Activated CD4-positive, alpha-beta T cell treated with anti-CD3 and anti-CD28 coated beads, Interleukin-2, amount 10 ng/mL, durations not matched to agents 24 days and 14 days (primary cell): ENCODE data around the gene ANP32A. TPM values are rescaled to one million over a fixed set of nuclear protein-coding genes. Genes with fewer than 3 reads are reported as not detected.
A peak's percentile ranks its signal among the peaks of the same experiment; 100 is the strongest.
"Not testable (repeated sequence)": the region's sequence is repeated elsewhere in the genome, so short reads cannot be mapped to it uniquely, and the experiment has no call there.

Source experiments
- DNase-seq: peaks from one replicate; pipeline ENCODE4 v3.0.0; 2022
- H3K27ac Mint-ChIP-seq: one replicate; pipeline ENCODE4 v1.8.0; 2022; ENCODE audit warnings: mild to moderate bottlenecking, mixed read lengths
- H3K27me3 Mint-ChIP-seq: one replicate; pipeline ENCODE4 v1.8.0; 2022; ENCODE audit warnings: mixed read lengths
- H3K36me3 Mint-ChIP-seq: one replicate; pipeline ENCODE4 v1.8.0; 2022; ENCODE audit warnings: low read depth, mild to moderate bottlenecking, mixed read lengths
- H3K4me1 Mint-ChIP-seq: one replicate; pipeline ENCODE4 v1.8.0; 2021; ENCODE audit warnings: mixed read lengths
- H3K4me3 Mint-ChIP-seq: one replicate; pipeline ENCODE4 v1.8.0; 2022; ENCODE audit warnings: mild to moderate bottlenecking, moderate library complexity, mixed read lengths
- H3K9me3 Mint-ChIP-seq: one replicate; pipeline ENCODE4 v1.8.0; 2021; ENCODE audit warnings: mixed read lengths
- intact Hi-C: fragments of 100-400 bp; cut with micrococcal nuclease; formaldehyde crosslinking; loops from one replicate; pipeline ENCODE4 v1.15.1; 2023
- total RNA-seq: library from RNA; stranded (reverse); gene quantifications from 2 replicates; pipeline ENCODE4 v1.2.3, GENCODE V29; 2022

The ANP32A gene
- total RNA-seq, 1 donor from 2014 or later = 280 TPM

DNA sequence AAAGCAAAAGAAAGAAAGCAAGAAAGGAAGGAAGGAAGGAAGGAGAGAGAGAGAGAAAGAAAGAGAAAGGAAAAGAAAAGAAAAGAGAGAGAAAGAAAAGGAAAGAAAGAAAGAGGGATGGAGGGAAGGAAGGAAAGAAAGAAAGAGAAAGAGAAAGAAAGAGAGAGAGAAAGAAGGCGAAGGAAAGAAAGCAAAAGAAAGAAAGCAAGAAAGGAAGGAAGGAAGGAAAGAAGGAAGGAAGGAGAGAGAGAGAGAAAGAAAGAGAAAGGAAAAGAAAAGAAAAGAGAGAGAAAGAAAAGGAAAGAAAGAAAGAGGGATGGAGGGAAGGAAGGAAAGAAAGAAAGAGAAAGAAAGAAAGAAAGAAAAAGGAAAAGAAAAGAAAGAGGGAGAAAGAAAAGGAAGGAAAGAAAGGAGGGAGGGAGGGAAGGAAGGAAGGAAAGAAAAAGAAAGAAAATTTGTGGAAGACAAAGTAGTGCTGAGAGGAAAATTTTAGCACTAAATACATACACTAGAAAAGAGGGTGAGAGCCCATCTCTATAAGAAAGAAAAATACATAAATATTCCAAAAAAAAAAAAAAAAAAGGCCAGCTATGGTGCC lies 60.6 kb downstream of the ANP32A start:
- H3K27me3 Mint-ChIP-seq = peaks cover 33% of the 10 kb centered on the region
- DNase-seq, intact Hi-C loops, H3K4me3 Mint-ChIP-seq, H3K4me1 Mint-ChIP-seq, H3K9me3 Mint-ChIP-seq, H3K36me3 Mint-ChIP-seq, H3K27ac Mint-ChIP-seq: not testable (repeated sequence)

DNA sequence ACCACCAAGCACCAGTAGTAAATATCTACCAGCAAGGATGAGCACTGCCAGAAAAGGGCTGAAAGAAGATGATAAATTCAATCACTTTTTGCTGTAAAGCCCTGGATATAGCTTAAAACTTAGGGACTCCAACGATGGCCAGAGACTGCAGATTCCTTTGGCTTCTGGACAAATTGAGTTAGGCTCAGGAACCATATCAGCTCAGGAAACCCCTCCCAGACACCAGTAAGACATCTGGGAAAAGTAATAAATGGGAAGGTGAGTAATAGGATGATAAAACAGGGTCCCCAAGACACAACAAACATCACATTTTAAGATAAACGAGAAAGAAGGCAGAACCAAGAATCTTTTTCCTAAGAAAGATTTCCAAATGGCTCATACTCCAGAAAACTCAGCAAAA lies 65.0 kb downstream of the ANP32A start:
- Mint-ChIP-seq H3K4me1 (peaks cover 13% of the 10 kb centered on the region), H3K36me3 (peaks cover 1% of the 10 kb centered on the region), H3K27me3 (peaks cover 7% of the 10 kb centered on the region), H3K4me3 (no peak overlapping the region), H3K27ac (no peak overlapping the region), H3K9me3 (no peaks in the 10 kb centered on the region)
- no peak for DNase-seq
- intact Hi-C loops = no loop called here

DNA sequence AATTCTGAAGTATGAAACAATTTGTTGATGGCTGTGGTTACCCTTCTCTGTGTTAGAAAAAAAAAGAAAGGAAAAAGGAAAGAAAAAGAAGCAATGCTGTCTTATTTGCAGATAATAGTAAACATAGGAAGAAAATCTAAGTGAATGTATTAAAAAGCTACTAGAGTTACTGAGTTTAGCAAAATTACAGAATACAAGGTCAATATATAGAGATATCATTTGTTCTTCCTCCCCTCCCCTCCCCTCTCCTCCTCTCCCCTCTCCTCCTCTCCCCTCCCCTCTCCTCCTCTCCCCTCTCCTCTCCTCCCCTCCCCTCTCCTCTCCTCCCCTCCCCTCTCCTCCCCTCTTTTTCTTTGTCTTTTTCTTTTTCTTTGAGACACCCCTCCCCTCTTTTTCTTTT lies 69.1 kb downstream of the ANP32A start:
- H3K4me1 Mint-ChIP-seq = peaks cover 11% of the 10 kb centered on the region
- no peak for DNase-seq
- no peaks in the 10 kb centered on the region for H3K9me3 Mint-ChIP-seq
- H3K27ac Mint-ChIP-seq = no peak overlapping the region
- H3K4me3 Mint-ChIP-seq = no peak overlapping the region
- peaks cover 4% of the 10 kb centered on the region for H3K27me3 Mint-ChIP-seq
- H3K36me3 Mint-ChIP-seq = peaks cover 1% of the 10 kb centered on the region
- intact Hi-C loops = no loop called here

DNA sequence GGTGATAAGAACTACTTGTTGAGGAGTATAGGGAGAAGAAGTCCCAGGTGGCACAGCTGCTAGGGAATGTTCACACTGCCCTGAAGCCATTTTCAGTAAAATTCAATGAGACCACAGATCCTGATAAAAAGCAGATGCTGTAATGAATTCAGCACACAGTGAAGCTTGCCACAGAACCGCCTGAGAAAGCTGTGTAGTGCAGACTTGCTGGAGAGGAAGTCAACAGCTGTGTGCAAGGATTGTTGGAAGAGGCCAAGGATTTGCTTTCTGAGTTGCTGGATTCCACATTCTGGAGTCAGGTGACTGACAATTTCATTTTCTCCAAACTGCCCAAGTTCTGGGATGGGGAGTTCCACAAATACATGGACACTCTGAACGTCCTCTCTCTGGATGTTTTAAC lies 70.9 kb downstream of the ANP32A start:
- Mint-ChIP-seq H3K4me3 (no peak overlapping the region), H3K27me3 (peaks cover 4% of the 10 kb centered on the region), H3K36me3 (peaks cover 1% of the 10 kb centered on the region), H3K4me1 (peaks cover 5% of the 10 kb centered on the region), H3K9me3 (no peaks in the 10 kb centered on the region), H3K27ac (no peak overlapping the region)
- DNase-seq = no peak
- intact Hi-C loops = no loop called here

DNA sequence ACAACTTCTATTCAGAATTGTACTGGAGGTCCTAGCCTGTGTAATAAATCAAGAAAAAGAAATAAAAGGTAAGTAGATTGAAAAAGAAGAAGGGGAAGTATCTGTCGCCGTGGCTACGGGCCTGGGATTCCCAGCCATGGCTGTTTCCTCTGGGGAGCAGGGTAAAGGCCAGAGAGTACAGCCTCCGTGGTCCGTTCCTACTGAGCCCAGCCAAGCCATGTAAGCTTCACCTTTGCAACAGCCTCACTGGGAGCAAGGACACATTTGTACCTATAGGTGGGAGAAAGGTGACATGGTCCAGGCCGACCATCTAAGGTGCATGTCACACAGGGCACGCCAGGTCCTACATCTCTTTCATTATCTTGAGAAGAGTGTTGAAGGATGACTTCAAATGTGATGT lies 71.3 kb downstream of the ANP32A start:
- peaks cover 2% of the 10 kb centered on the region for H3K4me1 Mint-ChIP-seq
- H3K27me3 Mint-ChIP-seq = peaks cover 7% of the 10 kb centered on the region
- intact Hi-C loops = no loop called here

DNA sequence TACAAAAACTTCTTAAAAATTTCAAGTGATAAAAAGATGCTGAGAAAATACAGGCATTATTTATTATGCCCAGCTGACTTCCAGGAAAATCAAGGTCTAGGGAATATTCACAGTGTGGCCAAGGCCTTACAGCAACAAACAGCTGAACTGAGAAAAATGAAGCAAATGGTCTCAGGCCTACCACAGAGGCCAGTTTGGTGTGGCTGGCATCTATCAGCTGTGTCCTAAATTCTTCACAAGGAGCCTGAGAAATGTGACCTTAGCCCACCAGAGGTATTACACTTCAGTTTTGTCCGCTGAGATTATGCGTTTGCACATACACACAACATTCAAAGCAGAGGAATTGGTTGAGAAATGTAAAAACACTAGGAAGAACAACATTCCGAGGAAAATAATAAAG lies 77.4 kb downstream of the ANP32A start:
- H3K9me3 Mint-ChIP-seq = no peaks in the 10 kb centered on the region
- H3K4me3 Mint-ChIP-seq = no peak overlapping the region
- no peaks in the 10 kb centered on the region for H3K36me3 Mint-ChIP-seq
- no peaks in the 10 kb centered on the region for H3K4me1 Mint-ChIP-seq
- no peak overlapping the region for H3K27ac Mint-ChIP-seq
- intact Hi-C loops = no loop called here
- peaks cover 6% of the 10 kb centered on the region for H3K27me3 Mint-ChIP-seq
- no peak for DNase-seq

More for the DNA sequence above, 71.3 kb downstream of the ANP32A start:
- Mint-ChIP-seq H3K9me3 (no peaks in the 10 kb centered on the region), H3K27ac (no peak overlapping the region), H3K36me3 (peaks cover 1% of the 10 kb centered on the region), H3K4me3 (no peak overlapping the region)
- no peak for DNase-seq

DNA sequence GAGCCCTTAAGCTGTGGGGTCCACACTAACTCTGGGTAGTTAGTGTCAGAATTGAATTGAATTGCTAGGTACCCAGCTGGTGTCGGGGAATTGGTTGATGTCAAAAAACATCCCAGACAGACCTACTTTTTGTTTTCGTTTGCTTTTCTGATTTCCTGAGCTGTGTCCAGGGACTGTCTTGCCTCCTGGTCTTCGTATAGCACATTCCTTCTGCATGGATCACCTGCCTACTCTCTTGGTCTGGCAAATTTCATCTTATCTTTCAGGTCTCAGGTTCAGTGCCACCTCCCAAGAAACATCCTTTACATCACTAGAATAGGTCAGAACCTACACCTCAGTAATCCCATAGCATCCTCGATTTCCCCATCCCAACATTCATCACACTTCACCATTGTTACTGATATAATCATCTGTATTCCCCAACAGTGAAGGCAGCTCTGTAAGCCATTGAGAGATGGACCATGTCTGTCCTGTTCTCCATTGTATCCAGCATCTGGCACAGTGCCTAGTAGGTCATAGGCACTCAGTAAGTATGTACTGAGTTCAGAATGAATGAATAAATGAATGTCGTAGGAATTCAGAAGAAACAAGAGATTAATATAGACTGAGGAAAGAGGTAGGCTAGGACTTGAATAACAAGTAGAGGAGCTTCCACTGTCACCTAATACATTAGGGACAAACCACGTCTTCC lies 81.2 kb downstream of the ANP32A start:
- H3K27me3 Mint-ChIP-seq = peaks cover 3% of the 10 kb centered on the region
- no peak overlapping the region for H3K4me3 Mint-ChIP-seq
- H3K4me1 Mint-ChIP-seq = no peaks in the 10 kb centered on the region
- DNase-seq = no peak
- H3K9me3 Mint-ChIP-seq = no peaks in the 10 kb centered on the region
- no peak overlapping the region for H3K27ac Mint-ChIP-seq
- H3K36me3 Mint-ChIP-seq = no peaks in the 10 kb centered on the region
- intact Hi-C loops = no loop called here

DNA sequence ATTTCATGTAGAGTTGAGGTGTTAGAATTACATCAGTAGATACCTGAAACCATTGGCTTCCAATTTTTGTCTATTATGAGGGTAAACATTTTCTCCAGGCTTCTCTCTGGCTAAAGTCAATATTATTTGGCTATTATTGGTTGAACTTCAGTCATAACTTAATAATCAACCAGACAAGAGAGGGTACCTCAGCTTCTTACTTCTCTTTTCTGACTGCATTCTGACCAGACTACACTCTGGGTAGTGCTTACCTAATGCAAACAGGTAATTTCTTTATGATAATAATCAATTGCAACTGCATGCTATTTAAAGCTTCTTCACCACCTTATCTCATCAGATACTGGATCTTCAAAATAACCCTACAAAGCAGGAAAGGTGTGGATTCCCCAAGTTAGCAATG lies 85.1 kb downstream of the ANP32A start:
- no peak overlapping the region for H3K4me3 Mint-ChIP-seq
- H3K27ac Mint-ChIP-seq = no peak overlapping the region
- H3K36me3 Mint-ChIP-seq = no peaks in the 10 kb centered on the region
- peaks cover 3% of the 10 kb centered on the region for H3K27me3 Mint-ChIP-seq
- intact Hi-C loops = no loop called here
- H3K4me1 Mint-ChIP-seq = peaks cover 4% of the 10 kb centered on the region
- no peaks in the 10 kb centered on the region for H3K9me3 Mint-ChIP-seq
- no peak for DNase-seq

DNA sequence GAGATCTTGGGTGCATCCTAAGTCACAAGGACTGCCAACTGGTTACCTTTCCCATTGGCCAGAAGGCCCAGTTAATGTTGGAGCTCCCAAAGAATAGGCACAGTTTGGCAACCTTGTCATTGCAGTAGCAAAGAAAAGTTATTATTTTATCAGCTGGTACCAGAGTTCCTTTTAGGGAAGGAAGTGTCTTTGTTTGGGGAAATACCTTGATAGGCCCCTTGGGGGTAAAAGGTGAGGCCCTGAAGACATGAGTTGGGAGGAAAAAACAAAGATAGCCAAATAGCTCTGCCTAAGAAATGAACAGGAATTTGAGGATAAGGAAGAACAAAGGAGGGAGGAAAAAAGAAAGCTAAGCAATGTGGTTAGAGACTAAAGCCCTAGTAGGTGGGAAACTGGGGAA lies 85.8 kb downstream of the ANP32A start:
- Mint-ChIP-seq H3K36me3 (no peaks in the 10 kb centered on the region), H3K4me3 (no peak overlapping the region), H3K27me3 (peaks cover 3% of the 10 kb centered on the region), H3K4me1 (peaks cover 4% of the 10 kb centered on the region), H3K27ac (no peak overlapping the region), H3K9me3 (no peaks in the 10 kb centered on the region)
- intact Hi-C loops = no loop called here
- no peak for DNase-seq

DNA sequence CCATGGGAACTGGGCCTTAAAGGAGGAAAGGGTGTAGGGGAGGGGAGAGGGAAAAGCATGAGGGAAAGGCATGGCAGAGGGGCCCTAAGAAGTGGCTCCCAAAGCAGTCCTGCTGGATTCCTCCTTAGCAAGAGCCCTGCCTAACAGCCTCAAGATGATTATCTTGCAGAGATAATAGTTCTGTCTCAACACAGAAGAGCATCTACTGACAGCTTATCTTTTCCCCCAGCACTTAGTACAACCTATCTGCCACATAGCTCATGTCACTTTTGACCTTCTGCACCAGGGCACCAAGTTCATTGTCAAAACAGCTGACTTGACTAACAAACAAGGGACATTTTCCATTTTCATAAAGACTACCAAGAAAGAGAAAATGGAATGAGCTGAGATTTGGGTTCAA lies 86.3 kb downstream of the ANP32A start:
- Mint-ChIP-seq H3K4me3 (no peak overlapping the region), H3K27ac (no peak overlapping the region), H3K4me1 (peaks cover 4% of the 10 kb centered on the region), H3K36me3 (no peaks in the 10 kb centered on the region), H3K9me3 (no peaks in the 10 kb centered on the region), H3K27me3 (peaks cover 3% of the 10 kb centered on the region)
- intact Hi-C loops = no loop called here
- DNase-seq = no peak

DNA sequence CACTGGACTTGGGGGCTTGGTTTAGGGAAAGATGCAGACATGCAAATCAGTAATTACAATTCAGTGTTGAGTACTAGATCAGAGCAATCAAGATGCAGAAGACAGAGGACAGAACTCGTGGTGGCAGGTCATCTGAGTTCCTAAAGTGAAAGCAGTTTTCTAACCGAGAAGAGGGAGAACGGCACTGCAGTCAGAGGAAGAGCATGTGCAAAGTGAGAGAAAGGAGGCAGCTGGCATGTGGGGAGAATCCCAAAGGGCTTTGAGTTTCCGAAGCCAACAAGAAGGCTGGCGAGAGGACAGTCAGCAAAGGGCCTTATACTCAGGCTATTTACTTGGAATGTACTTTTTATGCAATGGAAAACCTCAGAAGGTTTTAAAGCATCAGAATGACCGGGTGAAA lies 87.0 kb downstream of the ANP32A start:
- no peak for DNase-seq
- Mint-ChIP-seq H3K27ac (no peak overlapping the region), H3K27me3 (peaks cover 3% of the 10 kb centered on the region), H3K4me3 (no peak overlapping the region), H3K4me1 (peaks cover 4% of the 10 kb centered on the region), H3K9me3 (no peaks in the 10 kb centered on the region), H3K36me3 (no peaks in the 10 kb centered on the region)
- intact Hi-C loops = no loop called here

DNA sequence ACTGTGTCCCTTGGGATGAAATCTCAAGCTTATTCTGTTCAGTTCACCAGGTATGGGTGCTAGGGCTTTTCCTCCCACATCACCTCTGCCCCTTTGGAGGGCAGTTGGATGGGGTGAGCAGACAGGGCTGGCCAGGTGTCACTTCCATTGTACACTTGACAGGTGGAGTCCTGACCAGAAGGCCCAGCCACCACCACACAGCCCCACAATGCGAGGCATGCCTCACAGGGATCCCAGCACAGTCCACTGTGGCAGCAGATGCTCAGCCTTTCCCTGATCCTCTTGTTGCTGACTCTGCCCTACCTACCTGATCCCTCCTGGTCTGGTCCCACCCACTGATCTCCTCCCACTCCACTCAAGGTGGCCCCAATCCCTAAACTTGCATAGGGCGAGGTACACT lies 88.2 kb downstream of the ANP32A start:
- Mint-ChIP-seq H3K36me3 (no peaks in the 10 kb centered on the region), H3K27me3 (peaks cover 3% of the 10 kb centered on the region), H3K27ac (no peak overlapping the region), H3K9me3 (no peaks in the 10 kb centered on the region), H3K4me3 (no peak overlapping the region), H3K4me1 (peaks cover 4% of the 10 kb centered on the region)
- intact Hi-C loops = no loop called here
- DNase-seq = no peak

DNA sequence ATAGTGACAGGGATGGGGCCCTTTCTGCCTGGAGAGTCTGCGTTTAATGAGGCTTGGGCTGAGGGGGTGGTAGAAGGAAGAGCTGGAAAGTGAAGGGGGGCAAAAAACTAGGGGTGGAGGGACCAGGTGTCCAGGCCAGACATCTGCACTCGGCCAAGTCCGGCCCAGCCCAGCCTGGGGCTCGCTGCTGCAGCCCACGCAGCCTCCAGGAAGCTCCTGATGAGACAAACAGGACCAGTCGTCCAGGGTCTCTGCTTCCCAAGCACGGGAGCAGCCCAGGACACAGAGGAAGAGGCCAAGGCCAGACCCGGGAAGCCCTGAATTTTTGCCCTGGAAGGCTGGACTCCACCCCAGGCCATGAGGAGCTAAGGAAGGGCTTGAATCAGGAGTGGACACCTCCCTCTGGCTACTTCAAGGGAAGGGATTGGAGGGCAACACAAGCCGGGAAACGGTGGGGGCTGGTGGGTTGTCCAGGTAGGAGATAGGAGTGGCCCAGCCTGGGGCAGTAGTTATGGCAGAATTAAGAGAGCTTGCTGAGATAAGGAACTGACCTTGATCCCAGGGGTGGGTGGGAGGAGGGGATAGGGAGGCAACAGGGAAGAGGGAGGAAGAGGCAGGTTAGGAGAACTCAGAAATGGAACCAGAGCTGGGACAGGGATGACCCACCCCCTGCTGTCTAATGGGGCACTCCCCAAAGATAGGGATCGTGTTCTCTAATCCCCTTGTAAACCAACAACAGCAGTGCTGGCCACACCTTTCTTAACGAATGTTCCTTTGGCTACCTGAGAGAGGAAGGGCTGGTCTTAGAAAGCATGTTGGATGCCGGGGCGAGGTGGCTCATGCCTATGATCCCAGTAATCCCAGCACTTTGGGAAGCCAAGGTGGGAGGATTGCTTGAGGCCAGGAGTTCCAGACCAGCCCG lies 89.5 kb downstream of the ANP32A start:
- Mint-ChIP-seq H3K9me3 (no peaks in the 10 kb centered on the region), H3K36me3 (no peaks in the 10 kb centered on the region), H3K27me3 (peaks cover 5% of the 10 kb centered on the region), H3K4me3 (no peak overlapping the region), H3K4me1 (peaks cover 4% of the 10 kb centered on the region), H3K27ac (no peak overlapping the region)
- no peak for DNase-seq
- intact Hi-C loops = loop anchor here (1.0 to 2.0 kb wide), 2 partner anchors 98 to 144 kb away; no protein-coding TSS in a partner anchor

DNA sequence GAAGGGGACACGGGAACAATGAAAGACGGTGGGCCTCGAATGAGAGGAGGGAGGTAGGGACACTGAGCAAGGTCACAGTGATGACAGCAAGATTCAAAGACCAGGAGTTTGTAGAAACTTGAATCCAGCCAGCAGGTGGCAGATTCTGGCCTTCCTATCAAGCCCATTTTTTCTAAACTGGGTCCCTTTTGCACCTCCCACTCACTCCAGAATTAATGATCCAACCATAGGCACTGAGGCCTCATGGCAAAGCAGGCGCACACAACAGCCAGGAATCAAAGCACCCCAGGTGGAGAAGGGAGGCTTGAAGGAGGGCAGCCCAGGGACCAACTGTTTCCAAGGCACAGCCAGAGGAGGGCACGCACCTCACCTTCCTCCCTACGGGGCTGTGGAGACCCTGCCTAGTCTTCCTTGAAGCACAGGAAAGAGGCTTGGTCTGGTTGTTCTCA lies 90.2 kb downstream of the ANP32A start:
- H3K27me3 Mint-ChIP-seq = peaks cover 8% of the 10 kb centered on the region
- H3K36me3 Mint-ChIP-seq = no peaks in the 10 kb centered on the region
- H3K4me1 Mint-ChIP-seq = peaks cover 4% of the 10 kb centered on the region
- no peak overlapping the region for H3K4me3 Mint-ChIP-seq
- no peak overlapping the region for H3K27ac Mint-ChIP-seq
- intact Hi-C loops = loop anchor here (1.0 to 2.0 kb wide), 2 partner anchors 98 to 145 kb away; no protein-coding TSS in a partner anchor
- no peaks in the 10 kb centered on the region for H3K9me3 Mint-ChIP-seq
- DNase-seq = peak; percentile 66
